Measurements from ENCODE around the gene DPP6.

Gene DPP6

GRCh38 chr7:154817224-154817896, 765.2 kb downstream of the DPP6 start:
- 81% methylated on average over 7 of the region's 7 CpGs for WGBS (ENCODE audit: insufficient coverage)
- no peak overlapping the region for H3K4me3 ChIP-seq (ENCODE audit: control insufficient read depth in 1 of 7, extremely low read depth in 1 of 7, insufficient read depth in 4 of 7, low read depth in 2 of 7, low read length in 6 of 7)
- POLR2A ChIA-PET: no interaction called here
- no peak overlapping the region for H3K27ac ChIP-seq (ENCODE audit: insufficient read depth in 1 of 2, low read depth in 1 of 2, low read length in 2 of 2, poor library complexity in 1 of 2, severe bottlenecking in 2 of 2)
- no peak for DNase-seq
- H3K4me1 ChIP-seq (ENCODE audit: control extremely low read depth in 1 of 4, control insufficient read depth in 4 of 4, insufficient read depth in 4 of 4, low read length in 3 of 4): no peaks in the 10 kb centered on the region
- no peaks in the 10 kb centered on the region for H3K27me3 ChIP-seq (replicated peaks in 2 of 5; ENCODE audit: control insufficient read depth in 4 of 5, insufficient read depth in 5 of 5, low read length in 4 of 5)
- H3K36me3 ChIP-seq (ENCODE audit: control insufficient read depth in 4 of 4, insufficient read depth in 4 of 4, low read length in 3 of 4): no peaks in the 10 kb centered on the region
- H3K9me3 ChIP-seq (ENCODE audit: control extremely low read depth in 1 of 5, control insufficient read depth in 4 of 5, insufficient read depth in 2 of 5, low read depth in 1 of 5, low read length in 4 of 5): peaks cover 0 to 4% (median 2%) of the 10 kb centered on the region in 5 experiments
- CTCF ChIA-PET: no interaction called here

- no peaks in the 10 kb centered on the region for H3K9me3 ChIP-seq (ENCODE audit: control extremely low read depth in 1 of 5, control insufficient read depth in 4 of 5, insufficient read depth in 2 of 5, low read depth in 1 of 5, low read length in 4 of 5)
These were observed 774.8 kb downstream of the DPP6 start for GRCh38 chr7:154827007-154827406.

GRCh38 chr7:154832557-154833138, 780.5 kb downstream of the DPP6 start:
- POLR2A ChIA-PET: no interaction called here
- CTCF ChIA-PET: no interaction called here
- Histone ChIP-seq H3K9me3 (ENCODE audit: control extremely low read depth in 1 of 5, control insufficient read depth in 4 of 5, insufficient read depth in 2 of 5, low read depth in 1 of 5, low read length in 4 of 5) (peaks cover 0 to 3% (median 0%) of the 10 kb centered on the region in 5 experiments), H3K27me3 (replicated peaks in 2 of 5; ENCODE audit: control insufficient read depth in 4 of 5, insufficient read depth in 5 of 5, low read length in 4 of 5) (peaks cover 0 to 4% (median 0%) of the 10 kb centered on the region in 5 experiments), H3K27ac (ENCODE audit: insufficient read depth in 1 of 2, low read depth in 1 of 2, low read length in 2 of 2, poor library complexity in 1 of 2, severe bottlenecking in 2 of 2) (no peak overlapping the region), H3K36me3 (ENCODE audit: control insufficient read depth in 4 of 4, insufficient read depth in 4 of 4, low read length in 3 of 4) (no peaks in the 10 kb centered on the region), H3K4me3 (ENCODE audit: control insufficient read depth in 1 of 7, extremely low read depth in 1 of 7, insufficient read depth in 4 of 7, low read depth in 2 of 7, low read length in 6 of 7) (no peak overlapping the region), H3K4me1 (ENCODE audit: control extremely low read depth in 1 of 4, control insufficient read depth in 4 of 4, insufficient read depth in 4 of 4, low read length in 3 of 4) (no peaks in the 10 kb centered on the region)
- WGBS (ENCODE audit: insufficient coverage): 71% methylated on average over 11 of the region's 12 CpGs
- DNase-seq: peak in 2 of 3 donors; percentile 1 to 5

More at GRCh38 chr7:154827007-154827406, 774.8 kb downstream of the DPP6 start:
- H3K27ac ChIP-seq (ENCODE audit: insufficient read depth in 1 of 2, low read depth in 1 of 2, low read length in 2 of 2, poor library complexity in 1 of 2, severe bottlenecking in 2 of 2): no peak overlapping the region
- H3K4me1 ChIP-seq (ENCODE audit: control extremely low read depth in 1 of 4, control insufficient read depth in 4 of 4, insufficient read depth in 4 of 4, low read length in 3 of 4): no peaks in the 10 kb centered on the region
- H3K36me3 ChIP-seq (ENCODE audit: control insufficient read depth in 4 of 4, insufficient read depth in 4 of 4, low read length in 3 of 4): no peaks in the 10 kb centered on the region
- no CpG with 5 or more reads among the region's 2 CpGs for WGBS (ENCODE audit: insufficient coverage)
- no peak for DNase-seq
- ChIA-PET POLR2A (no interaction called here), CTCF (no interaction called here)
- H3K27me3 ChIP-seq (replicated peaks in 2 of 5; ENCODE audit: control insufficient read depth in 4 of 5, insufficient read depth in 5 of 5, low read length in 4 of 5): peaks cover 0 to 5% (median 3%) of the 10 kb centered on the region in 5 experiments
- H3K4me3 ChIP-seq (ENCODE audit: control insufficient read depth in 1 of 7, extremely low read depth in 1 of 7, insufficient read depth in 4 of 7, low read depth in 2 of 7, low read length in 6 of 7): no peak overlapping the region

- H3K36me3 ChIP-seq (ENCODE audit: control insufficient read depth in 4 of 4, insufficient read depth in 4 of 4, low read length in 3 of 4): no peaks in the 10 kb centered on the region
- H3K27me3 ChIP-seq (replicated peaks in 2 of 5; ENCODE audit: control insufficient read depth in 4 of 5, insufficient read depth in 5 of 5, low read length in 4 of 5): peaks cover 0 to 7% (median 2%) of the 10 kb centered on the region in 5 experiments
- CTCF ChIA-PET: interaction anchor here (0.9 kb wide), 1 partner anchor 22 kb away, joined by 3 read pairs; no protein-coding TSS in a partner anchor
- WGBS (ENCODE audit: insufficient coverage): 98% methylated on average over 5 of the region's 13 CpGs
- H3K4me1 ChIP-seq (ENCODE audit: control extremely low read depth in 1 of 4, control insufficient read depth in 4 of 4, insufficient read depth in 4 of 4, low read length in 3 of 4): no peaks in the 10 kb centered on the region
- H3K4me3 ChIP-seq (ENCODE audit: control insufficient read depth in 1 of 7, extremely low read depth in 1 of 7, insufficient read depth in 4 of 7, low read depth in 2 of 7, low read length in 6 of 7): no peak overlapping the region
- DNase-seq: no peak
- H3K27ac ChIP-seq (ENCODE audit: insufficient read depth in 1 of 2, low read depth in 1 of 2, low read length in 2 of 2, poor library complexity in 1 of 2, severe bottlenecking in 2 of 2): no peak overlapping the region
- H3K9me3 ChIP-seq (ENCODE audit: control extremely low read depth in 1 of 5, control insufficient read depth in 4 of 5, insufficient read depth in 2 of 5, low read depth in 1 of 5, low read length in 4 of 5): peaks cover 0 to 3% (median 0%) of the 10 kb centered on the region in 5 experiments
- POLR2A ChIA-PET: no interaction called here
These were observed 783.8 kb downstream of the DPP6 start for GRCh38 chr7:154836021-154836448.

GRCh38 chr7:154837087-154837486, 784.9 kb downstream of the DPP6 start:
- 76% methylated on average over 6 of the region's 8 CpGs for WGBS (ENCODE audit: insufficient coverage)

GRCh38 chr7:154837622-154838021, 785.4 kb downstream of the DPP6 start:
- CTCF ChIA-PET: interaction anchor here (0.6 kb wide), 1 partner anchor 227 kb away, joined by 3 read pairs; no protein-coding TSS in a partner anchor
- no peak overlapping the region for H3K27ac ChIP-seq (ENCODE audit: insufficient read depth in 1 of 2, low read depth in 1 of 2, low read length in 2 of 2, poor library complexity in 1 of 2, severe bottlenecking in 2 of 2)
- DNase-seq: no peak
- 94% methylated on average over 3 of the region's 5 CpGs for WGBS (ENCODE audit: insufficient coverage)
- POLR2A ChIA-PET: no interaction called here
- no peaks in the 10 kb centered on the region for H3K36me3 ChIP-seq (ENCODE audit: control insufficient read depth in 4 of 4, insufficient read depth in 4 of 4, low read length in 3 of 4)
- H3K27me3 ChIP-seq (replicated peaks in 2 of 5; ENCODE audit: control insufficient read depth in 4 of 5, insufficient read depth in 5 of 5, low read length in 4 of 5): peaks cover 0 to 9% (median 5%) of the 10 kb centered on the region in 5 experiments
- no peak overlapping the region for H3K4me3 ChIP-seq (ENCODE audit: control insufficient read depth in 1 of 7, extremely low read depth in 1 of 7, insufficient read depth in 4 of 7, low read depth in 2 of 7, low read length in 6 of 7)
- H3K4me1 ChIP-seq (ENCODE audit: control extremely low read depth in 1 of 4, control insufficient read depth in 4 of 4, insufficient read depth in 4 of 4, low read length in 3 of 4): no peaks in the 10 kb centered on the region
- peaks cover 0 to 3% (median 0%) of the 10 kb centered on the region in 5 experiments for H3K9me3 ChIP-seq (ENCODE audit: control extremely low read depth in 1 of 5, control insufficient read depth in 4 of 5, insufficient read depth in 2 of 5, low read depth in 1 of 5, low read length in 4 of 5)

More at GRCh38 chr7:154837087-154837486, 784.9 kb downstream of the DPP6 start:
- ChIA-PET CTCF (interaction anchor here (0.6 kb wide), 1 partner anchor 227 kb away, joined by 3 read pairs; no protein-coding TSS in a partner anchor), POLR2A (no interaction called here)
- Histone ChIP-seq H3K9me3 (ENCODE audit: control extremely low read depth in 1 of 5, control insufficient read depth in 4 of 5, insufficient read depth in 2 of 5, low read depth in 1 of 5, low read length in 4 of 5) (peaks cover 0 to 3% (median 0%) of the 10 kb centered on the region in 5 experiments), H3K4me1 (ENCODE audit: control extremely low read depth in 1 of 4, control insufficient read depth in 4 of 4, insufficient read depth in 4 of 4, low read length in 3 of 4) (no peaks in the 10 kb centered on the region), H3K4me3 (ENCODE audit: control insufficient read depth in 1 of 7, extremely low read depth in 1 of 7, insufficient read depth in 4 of 7, low read depth in 2 of 7, low read length in 6 of 7) (no peak overlapping the region), H3K27me3 (replicated peaks in 2 of 5; ENCODE audit: control insufficient read depth in 4 of 5, insufficient read depth in 5 of 5, low read length in 4 of 5) (peaks cover 0 to 9% (median 3%) of the 10 kb centered on the region in 5 experiments), H3K36me3 (ENCODE audit: control insufficient read depth in 4 of 4, insufficient read depth in 4 of 4, low read length in 3 of 4) (no peaks in the 10 kb centered on the region), H3K27ac (ENCODE audit: insufficient read depth in 1 of 2, low read depth in 1 of 2, low read length in 2 of 2, poor library complexity in 1 of 2, severe bottlenecking in 2 of 2) (no peak overlapping the region)
- no peak for DNase-seq

- Histone ChIP-seq H3K4me1 (ENCODE audit: control extremely low read depth in 1 of 4, control insufficient read depth in 4 of 4, insufficient read depth in 4 of 4, low read length in 3 of 4) (no peaks in the 10 kb centered on the region), H3K36me3 (ENCODE audit: control insufficient read depth in 4 of 4, insufficient read depth in 4 of 4, low read length in 3 of 4) (no peaks in the 10 kb centered on the region), H3K27ac (ENCODE audit: insufficient read depth in 1 of 2, low read depth in 1 of 2, low read length in 2 of 2, poor library complexity in 1 of 2, severe bottlenecking in 2 of 2) (no peak overlapping the region), H3K9me3 (ENCODE audit: control extremely low read depth in 1 of 5, control insufficient read depth in 4 of 5, insufficient read depth in 2 of 5, low read depth in 1 of 5, low read length in 4 of 5) (peaks cover 0 to 3% (median 0%) of the 10 kb centered on the region in 5 experiments), H3K4me3 (ENCODE audit: control insufficient read depth in 1 of 7, extremely low read depth in 1 of 7, insufficient read depth in 4 of 7, low read depth in 2 of 7, low read length in 6 of 7) (no peak overlapping the region), H3K27me3 (replicated peaks in 2 of 5; ENCODE audit: control insufficient read depth in 4 of 5, insufficient read depth in 5 of 5, low read length in 4 of 5) (peaks cover 2 to 21% (median 13%) of the 10 kb centered on the region in 5 experiments)
- no peak for DNase-seq
- CTCF ChIA-PET: no interaction called here
- 93% methylated on average over 5 of the region's 7 CpGs for WGBS (ENCODE audit: insufficient coverage)
- POLR2A ChIA-PET: no interaction called here
These were observed 787.9 kb downstream of the DPP6 start for GRCh38 chr7:154840086-154840485.
